Kidney tubule cell (primary cell): ENCODE results near the gene NEMP2.
"Not testable (repeated sequence)": the region's sequence is repeated elsewhere in the genome, so short reads cannot be mapped to it uniquely, and the experiment has no call there.

Experiments used
- DNase-seq: peaks from one replicate; pipeline ENCODE4 v3.0.0-alpha.2; 2018; ENCODE audit warnings: low spot score

NEMP2 gene

DNA sequence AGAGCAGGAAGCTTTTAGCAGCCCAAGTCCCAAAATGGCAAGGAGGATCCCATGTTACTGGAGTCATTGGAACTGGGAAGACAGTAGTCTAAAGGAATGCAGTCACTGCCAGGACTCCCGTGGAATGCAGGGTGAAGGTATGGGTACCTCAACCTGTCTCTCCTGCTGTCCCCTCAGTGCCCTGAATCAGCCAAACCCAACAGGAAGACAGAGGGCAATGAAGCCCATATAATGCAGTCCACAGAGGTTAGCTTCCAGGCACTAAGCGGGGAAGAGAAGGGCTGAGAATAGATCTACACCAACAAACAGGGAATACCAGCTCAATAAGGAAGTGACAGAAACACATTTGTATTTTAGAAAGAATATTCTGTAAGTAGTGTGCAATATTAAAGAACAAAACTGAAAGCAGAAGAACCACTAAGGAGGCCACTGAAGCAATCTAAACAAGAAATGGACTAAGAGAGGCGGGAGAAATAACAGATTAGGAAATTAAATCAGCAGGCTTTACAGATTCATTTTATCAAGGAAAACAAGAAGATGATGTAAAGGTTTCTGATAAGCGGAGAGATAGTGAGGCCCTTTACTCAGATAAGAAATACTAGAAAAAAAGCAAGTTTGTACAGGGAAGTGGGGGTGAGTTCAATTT is 8.3 kb downstream of the NEMP2 start:
- DNase-seq = no peak

DNA sequence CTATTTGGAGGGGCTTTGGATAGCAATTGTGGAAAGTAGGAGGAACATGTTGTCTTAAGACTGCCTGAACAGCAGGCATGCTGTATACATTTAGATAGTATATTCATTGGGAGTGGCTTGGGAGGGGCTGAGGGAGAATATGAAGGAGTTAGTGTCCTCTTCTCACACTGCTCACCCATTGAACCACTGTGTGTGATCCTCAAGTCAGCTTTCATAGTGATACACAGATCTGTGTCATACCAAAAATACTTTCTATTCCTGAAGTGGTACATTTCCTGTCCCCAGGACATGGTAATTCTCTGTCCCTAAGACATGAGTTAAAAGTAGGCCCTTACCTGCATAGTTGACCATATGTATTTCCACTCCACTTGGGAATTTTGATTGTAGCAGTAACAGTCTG is 9.6 kb downstream of the NEMP2 start:
- DNase-seq = no peak

DNA sequence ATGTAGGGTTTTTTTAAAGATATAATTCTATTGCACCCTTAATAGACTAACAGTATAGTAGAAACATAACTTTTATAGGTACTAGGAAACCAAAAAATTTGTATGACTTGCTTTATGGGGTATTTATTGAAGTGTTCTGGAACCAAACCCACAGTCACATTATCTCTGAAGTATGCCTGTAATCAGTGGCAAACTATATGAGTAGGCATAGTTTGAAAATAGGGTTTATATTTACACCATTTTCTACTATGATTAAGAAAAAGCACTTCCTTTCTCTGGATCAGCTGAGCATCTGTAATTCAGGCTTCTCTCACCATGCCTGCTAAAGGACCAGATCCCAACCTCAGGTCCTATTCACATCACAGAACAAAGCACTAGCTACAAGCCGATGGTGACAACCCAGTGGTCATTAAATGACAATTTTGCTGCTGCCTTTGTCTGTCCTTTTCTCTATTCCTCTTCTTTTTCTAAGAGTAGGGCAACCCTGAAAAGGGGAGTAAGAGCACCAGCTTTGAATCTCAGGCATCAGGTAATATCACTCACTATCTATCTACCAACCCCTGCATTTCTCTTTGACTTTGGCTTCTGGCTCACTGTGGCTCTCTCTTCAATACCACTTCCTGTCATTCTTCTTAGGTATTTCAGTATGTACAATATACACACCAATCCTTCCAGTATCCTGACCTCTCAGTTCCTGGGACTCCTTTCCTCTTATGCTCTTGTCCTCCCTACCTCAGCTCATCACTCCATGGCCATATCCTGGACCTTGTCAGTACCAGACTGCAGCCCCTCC is 14.4 kb downstream of the NEMP2 start:
- no peak for DNase-seq

DNA sequence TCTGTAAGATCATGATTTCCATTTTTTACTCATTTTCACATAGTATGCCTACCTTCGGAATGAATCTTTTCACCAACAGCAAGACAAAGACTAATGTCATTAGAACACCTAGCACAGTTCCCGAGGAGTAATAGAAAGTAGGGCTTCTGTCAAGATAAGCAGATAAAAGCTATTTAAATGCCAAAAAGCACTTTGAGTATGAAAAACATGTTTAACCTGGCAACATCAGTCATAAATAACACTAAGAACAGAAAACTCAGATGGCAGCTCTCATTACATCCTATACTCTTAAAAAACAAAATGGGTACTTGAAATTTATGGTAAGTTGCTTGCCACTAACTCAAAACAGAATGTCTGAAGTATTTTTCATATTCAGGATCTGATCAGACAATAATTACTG is 17.1 kb downstream of the NEMP2 start:
- no peak for DNase-seq

DNA sequence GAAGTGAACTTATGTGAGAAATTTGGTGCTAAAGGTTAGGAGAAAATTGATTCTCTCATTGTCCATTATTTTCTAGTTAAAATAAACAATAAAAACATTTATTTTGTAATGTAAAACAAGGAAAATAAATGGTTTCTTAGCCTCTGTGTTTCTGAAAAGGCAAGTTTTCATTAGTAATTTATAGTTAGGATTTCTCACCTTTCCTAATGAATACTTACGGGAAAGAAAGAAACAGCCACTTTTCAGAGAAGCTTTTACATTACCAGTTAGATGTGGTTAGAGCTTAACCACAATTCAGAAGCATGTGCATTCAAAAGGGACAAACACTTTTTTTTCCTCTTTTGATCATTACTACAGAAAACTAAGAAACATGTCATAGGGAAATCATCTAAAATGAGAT is 18.8 kb downstream of the NEMP2 start:
- no peak for DNase-seq

DNA sequence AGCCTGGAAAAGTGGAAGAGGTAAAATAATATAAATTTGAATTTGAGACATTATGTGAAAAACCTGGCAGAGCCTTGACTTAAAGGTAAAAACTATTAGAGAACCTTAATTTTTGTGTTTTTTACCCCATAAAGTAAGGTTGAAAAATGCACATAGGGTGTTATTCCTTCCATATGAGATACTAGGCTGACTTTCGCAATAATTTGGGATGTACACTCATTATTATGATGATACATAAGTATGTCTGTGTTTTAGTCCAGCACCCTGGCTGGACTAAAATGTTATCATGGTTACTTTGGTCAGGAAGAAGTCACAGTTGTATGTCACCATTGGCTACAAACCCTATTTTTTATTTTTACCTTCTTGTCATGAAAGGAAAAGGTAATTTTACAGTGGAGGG is 19.8 kb downstream of the NEMP2 start:
- no peak for DNase-seq

DNA sequence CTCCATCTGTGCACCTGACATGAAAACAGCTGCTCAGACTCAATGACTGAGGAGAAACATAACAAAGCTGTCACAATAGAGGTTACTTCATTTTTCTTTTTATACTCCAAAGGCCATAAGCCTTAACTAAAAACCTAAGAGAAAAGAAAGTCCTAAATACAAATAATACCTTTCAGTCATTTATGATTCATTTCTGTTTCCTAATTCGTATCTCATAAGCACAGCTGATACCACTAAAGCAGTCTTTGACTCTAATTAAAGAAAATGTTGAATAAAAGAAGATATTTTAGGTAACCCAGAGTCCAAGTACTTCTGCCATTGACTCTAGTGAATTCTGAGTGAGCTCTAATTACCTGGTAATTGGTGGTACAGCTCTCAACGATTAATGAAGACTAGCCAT is 20.6 kb downstream of the NEMP2 start:
- no peak for DNase-seq

DNA sequence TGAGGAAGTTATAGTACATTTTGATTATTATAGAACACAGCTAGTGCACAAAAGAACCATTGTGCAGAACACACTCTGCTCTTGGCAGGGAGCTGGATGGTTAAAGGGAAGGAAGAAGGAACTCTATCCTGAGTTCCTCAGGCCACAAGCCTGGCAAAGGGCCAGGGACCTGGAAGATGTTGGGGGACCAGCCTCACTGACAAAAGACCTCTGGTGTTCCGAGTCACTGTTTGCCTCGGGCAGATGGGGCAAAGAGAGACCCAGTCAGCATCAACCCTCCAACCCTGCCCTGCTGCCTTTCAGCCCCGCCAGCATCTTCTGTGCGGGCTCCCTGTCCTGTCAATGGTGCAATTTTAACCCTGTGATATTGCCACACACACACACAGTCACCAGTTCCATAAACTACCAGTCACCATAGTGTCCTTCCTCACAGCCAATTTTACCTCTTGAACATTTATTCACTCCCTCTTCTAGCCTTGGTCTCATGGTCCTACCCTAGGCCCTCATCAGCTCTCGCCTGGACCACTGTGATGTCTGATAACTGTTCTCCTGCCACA is 21.9 kb downstream of the NEMP2 start:
- DNase-seq = no peak

DNA sequence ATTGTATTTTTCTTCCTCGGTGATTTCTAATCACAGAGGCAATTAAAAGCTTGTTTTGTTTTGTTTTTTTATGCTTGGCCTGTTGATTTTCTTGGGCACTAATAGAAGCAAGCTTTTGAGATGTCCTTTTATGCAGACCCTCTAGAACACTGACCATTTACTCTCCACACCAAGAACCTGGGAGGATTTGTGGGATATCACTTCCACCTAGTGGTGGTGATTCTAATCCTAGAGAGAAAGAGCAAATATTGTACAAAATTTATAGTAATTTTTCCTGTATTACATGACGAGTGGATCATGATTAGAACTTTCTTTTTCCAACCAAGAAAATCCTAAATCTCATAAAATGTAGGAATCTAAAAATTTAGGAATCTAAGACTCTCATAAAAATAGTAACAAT is 23.4 kb downstream of the NEMP2 start:
- DNase-seq = peak; percentile 10

DNA sequence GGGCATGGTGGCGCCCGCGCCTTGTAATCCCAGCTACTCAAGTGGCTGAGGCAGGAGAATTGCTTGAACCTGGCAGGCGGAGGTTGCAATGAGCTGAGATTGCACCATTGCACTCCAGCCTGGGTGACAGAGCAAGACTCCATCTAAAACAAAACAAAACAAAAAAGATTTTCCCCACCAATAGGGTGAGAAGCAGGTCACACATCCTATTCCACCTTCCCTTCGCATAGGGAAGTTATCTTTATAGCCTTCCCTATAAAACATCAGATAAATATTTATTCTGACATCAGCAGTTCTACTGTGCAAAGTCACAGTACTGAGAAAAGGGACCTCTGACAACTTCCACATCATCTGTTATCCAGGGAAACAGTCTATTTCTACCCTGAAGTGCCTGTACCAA is 24.6 kb downstream of the NEMP2 start:
- DNase-seq = not testable (repeated sequence)

DNA sequence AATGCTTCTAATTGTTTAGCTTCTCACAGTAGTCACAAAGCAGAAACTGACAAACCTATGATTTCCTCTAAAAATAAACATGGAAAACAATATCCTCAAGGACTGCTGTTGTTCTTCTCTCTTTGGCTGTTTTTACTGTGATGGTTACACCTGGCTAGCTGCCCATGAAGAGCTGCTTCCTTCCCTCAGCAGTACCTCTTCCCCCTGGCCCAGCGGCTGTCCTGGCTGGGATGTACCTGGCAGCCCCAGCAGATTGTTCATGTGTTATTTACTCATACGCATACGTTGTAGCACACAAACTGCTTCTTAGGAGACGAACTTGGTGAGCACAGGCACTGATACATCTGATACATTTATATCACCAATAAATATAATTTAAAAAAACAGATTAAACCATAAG is 27.4 kb downstream of the NEMP2 start:
- DNase-seq = no peak

DNA sequence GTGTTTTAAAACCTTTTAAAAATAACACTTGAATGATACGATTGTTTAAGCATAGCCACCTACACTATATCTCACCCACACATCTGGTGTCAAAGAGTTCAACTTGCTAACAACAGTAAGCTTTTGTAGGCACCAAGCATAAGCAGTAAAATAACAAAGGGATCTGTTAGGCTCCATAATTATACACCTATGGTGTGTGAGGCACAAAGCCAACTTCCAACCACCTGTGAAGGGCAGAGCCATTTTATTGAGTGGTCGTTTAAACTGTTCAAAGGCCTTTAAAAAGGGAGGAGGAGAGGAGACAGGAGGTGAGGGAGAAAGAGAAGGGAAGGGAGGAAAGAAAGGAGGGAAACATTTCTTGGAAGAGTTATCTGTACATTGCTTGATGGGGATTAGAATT is 27.9 kb downstream of the NEMP2 start:
- no peak for DNase-seq

DNA sequence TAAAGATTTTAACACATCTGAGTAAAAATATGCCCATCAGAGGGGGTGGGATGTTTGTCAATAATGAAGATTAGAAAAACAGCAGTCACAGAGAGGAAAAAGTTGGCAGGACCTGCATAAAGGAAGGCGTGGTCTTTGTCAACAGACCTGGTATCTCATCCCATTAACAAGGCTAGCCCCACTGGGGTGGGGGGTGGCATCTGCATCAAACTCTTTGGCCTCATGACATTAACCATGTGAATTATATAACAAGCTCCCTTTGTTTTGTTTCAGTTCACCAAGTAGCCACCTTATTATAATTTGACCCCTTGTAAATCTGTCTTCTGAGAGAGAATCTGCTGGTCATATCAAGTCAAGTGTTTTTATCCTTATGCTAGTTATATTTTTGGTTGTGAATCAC is 28.8 kb downstream of the NEMP2 start:
- no peak for DNase-seq

DNA sequence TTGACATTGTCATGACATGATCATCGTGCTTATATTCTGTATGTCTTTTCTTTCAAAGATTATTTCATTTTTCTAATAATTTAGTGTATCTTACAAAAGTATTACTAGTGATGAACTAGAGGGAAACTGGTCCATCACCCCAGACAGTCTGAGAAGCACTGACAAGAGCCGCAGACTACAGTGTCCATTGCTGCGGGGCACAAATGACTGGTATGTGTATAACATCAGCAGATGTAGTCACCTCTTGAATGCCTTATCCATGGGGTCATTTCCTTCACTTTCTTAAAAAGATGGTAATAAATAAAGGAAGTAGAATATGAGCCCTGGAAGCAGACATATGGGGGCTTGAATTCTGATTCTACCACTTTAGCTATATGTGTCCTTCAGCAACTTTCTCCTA is 29.6 kb downstream of the NEMP2 start:
- no peak for DNase-seq

DNA sequence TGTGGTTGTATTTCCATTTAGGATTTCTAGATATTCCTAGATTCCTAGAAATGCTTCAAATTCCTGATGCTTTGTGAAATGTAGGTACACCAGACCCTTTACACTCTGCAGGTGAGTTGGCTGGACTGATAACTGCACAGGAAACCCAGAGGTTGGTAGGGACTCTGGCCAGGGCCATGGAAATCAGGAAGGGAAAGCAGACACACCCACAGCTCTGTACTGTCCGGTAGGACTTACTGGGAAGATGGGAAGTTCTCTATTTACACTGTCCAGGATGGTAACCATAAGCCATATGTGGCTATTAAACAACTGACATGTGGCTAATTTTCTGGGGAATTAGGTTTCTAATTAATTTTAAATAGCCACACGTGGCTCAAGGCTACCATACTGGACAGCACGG is 31.4 kb downstream of the NEMP2 start:
- no peak for DNase-seq

DNA sequence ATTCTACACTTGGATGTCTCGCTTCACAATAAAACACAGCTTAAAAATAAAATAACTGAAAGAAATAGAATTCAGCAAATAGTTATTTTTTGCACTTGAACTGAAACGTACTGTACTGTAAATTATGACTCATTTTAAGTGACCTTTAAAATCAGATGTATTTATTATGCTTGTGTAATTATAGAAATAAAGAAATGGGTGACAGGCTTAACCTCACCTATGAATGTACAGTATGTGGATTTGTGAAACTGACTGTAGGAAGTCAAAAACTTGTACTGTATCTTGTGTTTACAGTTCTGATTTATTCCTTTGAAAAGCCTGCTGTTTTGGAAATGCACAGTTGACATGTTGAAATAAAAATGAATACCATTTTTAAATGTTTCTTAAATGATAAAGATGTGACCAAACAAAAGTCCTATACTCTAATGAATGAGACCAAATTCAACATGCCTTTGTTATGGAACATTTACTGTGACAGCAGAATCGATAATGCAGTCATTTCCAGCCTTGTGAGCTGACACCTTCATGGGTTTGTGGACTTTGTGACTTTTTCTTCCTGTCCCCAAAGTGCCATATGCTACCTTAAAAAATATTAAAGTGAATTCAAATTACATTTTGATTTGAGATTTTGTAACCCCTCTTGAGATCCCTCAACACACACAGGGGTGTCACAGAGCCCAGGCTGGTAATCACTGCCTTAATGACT is 32.7 kb downstream of the NEMP2 start:
- no peak for DNase-seq

DNA sequence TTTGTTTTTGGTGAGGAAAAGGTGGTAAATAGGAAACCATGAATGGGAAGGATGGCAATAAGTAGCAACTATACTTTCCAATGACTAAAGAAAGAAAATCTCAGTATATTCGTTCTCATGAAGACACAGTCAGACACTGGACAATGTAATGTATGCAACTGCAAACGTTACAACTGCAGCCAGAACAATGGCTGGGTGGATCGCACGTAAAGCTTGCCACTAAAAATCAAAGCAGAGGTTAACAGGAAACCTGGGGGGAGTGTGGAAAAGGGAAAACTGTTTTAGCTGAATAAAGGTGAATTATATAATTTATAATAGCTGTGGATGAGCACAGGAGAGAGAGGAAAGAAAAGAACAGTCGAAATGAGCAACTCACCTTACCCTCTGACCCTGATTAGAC is 33.3 kb downstream of the NEMP2 start:
- DNase-seq = no peak

DNA sequence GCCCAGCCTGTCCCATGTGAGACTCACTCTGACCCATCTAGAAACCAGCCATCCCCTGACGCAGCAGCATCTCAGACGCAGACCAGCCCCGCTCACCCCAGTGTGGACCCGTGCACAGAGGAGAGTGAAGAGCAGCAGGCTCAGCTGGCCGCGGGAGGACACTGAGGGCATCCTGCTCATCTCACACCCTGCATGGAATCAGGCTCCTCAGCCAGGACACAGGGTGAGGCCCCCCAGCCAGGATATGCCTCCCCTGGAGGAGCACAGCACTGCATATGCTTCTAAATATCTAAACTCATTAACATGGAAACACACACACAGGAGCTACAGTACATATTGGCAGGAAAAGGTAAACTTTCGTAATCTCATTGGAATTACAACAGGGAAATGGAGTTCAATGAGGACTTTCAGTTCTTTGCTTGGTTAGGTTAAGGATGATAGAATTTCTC is 34.4 kb downstream of the NEMP2 start:
- no peak for DNase-seq

DNA sequence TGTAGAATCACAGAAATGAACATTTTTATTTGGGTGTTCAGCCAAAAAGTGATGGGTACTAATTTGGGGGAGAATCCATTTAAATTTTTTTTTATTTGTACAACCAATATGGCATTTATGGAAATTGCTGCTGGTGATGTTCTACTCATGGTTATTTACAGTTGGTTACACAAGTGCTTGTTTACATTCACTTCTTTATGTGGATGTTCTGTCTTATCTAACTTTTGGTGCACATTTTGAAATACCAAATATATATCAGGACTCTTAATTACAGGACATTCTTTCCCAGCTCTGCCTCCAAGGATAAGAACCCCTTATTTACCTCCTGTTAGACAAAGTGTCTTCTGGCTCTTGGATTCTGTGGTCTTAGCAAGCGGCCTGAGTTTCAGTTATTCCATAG is 35.2 kb downstream of the NEMP2 start:
- no peak for DNase-seq

DNA sequence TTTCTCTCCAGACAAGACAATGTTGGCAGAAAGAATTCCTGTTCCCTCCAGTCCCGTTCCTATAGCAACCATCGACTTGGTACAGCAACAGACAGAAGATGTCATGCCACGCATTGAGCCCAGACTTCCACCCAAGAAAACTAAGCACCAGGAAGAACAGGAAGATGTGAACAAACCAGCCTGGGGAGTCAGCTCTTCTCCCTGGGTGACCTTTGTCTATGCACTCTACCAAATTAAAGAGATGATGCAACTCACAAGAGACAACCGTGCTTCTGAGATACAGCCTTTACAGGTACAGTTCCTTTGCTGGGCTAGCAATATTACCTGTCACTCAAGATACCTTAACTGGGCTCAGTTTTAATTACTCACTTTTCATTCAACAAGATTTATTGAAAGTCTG is 37.1 kb downstream of the NEMP2 start:
- no peak for DNase-seq

DNA sequence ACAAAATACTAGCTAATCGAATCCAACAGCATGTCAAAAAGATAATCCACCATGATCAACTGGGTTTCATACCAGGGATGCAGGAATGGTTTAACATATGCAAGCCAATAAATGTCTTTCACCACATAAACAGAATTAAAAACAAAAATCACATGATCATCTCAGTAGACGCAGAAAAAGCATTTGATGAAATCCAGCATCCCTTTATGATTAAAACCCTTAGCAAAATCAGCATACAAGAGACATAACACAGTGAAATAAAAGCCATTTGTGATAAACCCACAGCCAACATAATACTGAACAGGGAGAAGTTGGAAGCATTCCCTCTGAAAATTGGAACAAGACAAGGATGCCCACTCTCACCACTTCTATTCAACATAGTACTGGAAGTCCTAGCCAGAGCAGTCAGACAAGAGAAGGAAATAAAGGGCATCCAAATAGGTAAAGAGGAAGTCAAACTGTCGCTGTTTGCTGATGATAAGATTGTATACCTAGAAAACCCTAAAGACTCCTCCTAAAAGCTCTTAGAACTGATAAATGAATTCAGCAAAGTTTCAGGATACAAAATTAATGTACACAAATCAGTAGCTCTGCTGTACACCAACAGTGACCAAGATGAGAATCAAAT is 39.8 kb downstream of the NEMP2 start:
- DNase-seq = not testable (repeated sequence)

DNA sequence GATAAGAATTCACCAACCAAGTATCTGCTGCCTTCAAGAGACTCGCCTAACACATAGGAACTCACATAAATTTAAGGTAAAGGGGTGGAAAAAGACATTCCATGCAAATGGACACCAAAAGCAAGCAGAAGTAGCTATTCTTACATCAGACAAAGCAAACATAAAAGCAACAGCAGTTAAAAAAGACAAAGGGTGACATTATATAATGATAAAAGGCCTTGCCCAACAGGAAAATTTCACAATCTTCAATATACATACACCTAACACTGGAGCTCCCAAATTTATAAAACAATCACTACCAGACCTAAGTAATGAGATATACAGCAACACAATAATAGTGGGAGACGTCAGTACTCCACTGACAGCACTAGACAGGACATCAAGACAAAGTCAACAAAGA is 41.4 kb downstream of the NEMP2 start:
- no peak for DNase-seq

DNA sequence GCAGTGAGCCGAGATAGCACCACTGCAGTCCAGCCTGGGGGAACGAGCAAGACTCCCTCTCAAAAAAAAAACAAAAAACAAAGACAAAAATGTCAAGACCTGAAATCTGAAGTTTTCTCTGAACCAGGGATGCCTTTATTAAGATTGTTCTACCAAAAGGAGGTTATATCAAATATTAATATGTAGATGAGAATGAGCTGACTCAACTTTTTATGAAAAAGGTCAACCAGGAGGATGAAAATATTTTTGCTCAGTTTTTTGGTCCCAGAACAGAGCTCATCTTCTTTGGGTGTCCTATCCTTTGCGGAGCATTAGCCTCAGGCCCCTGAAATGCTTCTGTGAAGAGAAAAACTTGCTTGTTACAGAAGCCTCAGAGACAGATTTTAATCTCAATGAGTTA is 44.0 kb downstream of the NEMP2 start:
- DNase-seq = no peak
